HTERT RPE-1 (cell line): ENCODE results near the gene HHIPL1.

ENCODE experiments used
- in situ Hi-C: fragments of 300-500 bp; cut with MboI; formaldehyde crosslinking; loops from 4 replicates; pipeline ENCODE4 v1.14.3; 2020; ENCODE audit warnings: low sequenced_read_pairs

HHIPL1 gene

GRCh38 chr14:99609245-99610170, 35.4 kb upstream of the HHIPL1 start:
- in situ Hi-C loops, result no loop called here

- in situ Hi-C loops, result no loop called here
Observed at GRCh38 chr14:99611646-99612045, 33.3 kb upstream of the HHIPL1 start.

GRCh38 chr14:99612071-99612737, 32.7 kb upstream of the HHIPL1 start:
- in situ Hi-C loops, result no loop called here

GRCh38 chr14:99612738-99613330, 32.1 kb upstream of the HHIPL1 start:
- in situ Hi-C loops, result no loop called here

- in situ Hi-C loops, result no loop called here
Observed at GRCh38 chr14:99615497-99616157, 29.3 kb upstream of the HHIPL1 start.

- in situ Hi-C loops, result no loop called here
Observed at GRCh38 chr14:99616832-99617800, 27.8 kb upstream of the HHIPL1 start.

- in situ Hi-C loops, result no loop called here
Observed at GRCh38 chr14:99619835-99620834, 24.8 kb upstream of the HHIPL1 start.

- in situ Hi-C loops, result no loop called here
Observed at GRCh38 chr14:99621948-99622347, 23.0 kb upstream of the HHIPL1 start.

GRCh38 chr14:99624024-99624423, 20.9 kb upstream of the HHIPL1 start:
- in situ Hi-C loops, result no loop called here

GRCh38 chr14:99624971-99625370, 20.0 kb upstream of the HHIPL1 start:
- in situ Hi-C loops, result no loop called here

GRCh38 chr14:99625476-99625875, 19.5 kb upstream of the HHIPL1 start:
- in situ Hi-C loops, result no loop called here

- in situ Hi-C loops, result no loop called here
Observed at GRCh38 chr14:99626041-99626648, 18.8 kb upstream of the HHIPL1 start.

- in situ Hi-C loops, result no loop called here
Observed at GRCh38 chr14:99627100-99627499, 17.8 kb upstream of the HHIPL1 start.

- in situ Hi-C loops, result no loop called here
Observed at GRCh38 chr14:99627510-99628381, 17.2 kb upstream of the HHIPL1 start.

GRCh38 chr14:99628887-99629618, 15.9 kb upstream of the HHIPL1 start:
- in situ Hi-C loops, result no loop called here

GRCh38 chr14:99630202-99630601, 14.7 kb upstream of the HHIPL1 start:
- in situ Hi-C loops, result no loop called here
